IPS-NIHi7 (cell line): ENCODE data around the gene SYTL1.

Experiments used
- DNase-seq: peaks from one replicate; pipeline ENCODE4 v3.0.0; 2012; ENCODE audit warnings: mixed read lengths; ENCODE audit errors: extremely low spot score

The SYTL1 gene

DNA sequence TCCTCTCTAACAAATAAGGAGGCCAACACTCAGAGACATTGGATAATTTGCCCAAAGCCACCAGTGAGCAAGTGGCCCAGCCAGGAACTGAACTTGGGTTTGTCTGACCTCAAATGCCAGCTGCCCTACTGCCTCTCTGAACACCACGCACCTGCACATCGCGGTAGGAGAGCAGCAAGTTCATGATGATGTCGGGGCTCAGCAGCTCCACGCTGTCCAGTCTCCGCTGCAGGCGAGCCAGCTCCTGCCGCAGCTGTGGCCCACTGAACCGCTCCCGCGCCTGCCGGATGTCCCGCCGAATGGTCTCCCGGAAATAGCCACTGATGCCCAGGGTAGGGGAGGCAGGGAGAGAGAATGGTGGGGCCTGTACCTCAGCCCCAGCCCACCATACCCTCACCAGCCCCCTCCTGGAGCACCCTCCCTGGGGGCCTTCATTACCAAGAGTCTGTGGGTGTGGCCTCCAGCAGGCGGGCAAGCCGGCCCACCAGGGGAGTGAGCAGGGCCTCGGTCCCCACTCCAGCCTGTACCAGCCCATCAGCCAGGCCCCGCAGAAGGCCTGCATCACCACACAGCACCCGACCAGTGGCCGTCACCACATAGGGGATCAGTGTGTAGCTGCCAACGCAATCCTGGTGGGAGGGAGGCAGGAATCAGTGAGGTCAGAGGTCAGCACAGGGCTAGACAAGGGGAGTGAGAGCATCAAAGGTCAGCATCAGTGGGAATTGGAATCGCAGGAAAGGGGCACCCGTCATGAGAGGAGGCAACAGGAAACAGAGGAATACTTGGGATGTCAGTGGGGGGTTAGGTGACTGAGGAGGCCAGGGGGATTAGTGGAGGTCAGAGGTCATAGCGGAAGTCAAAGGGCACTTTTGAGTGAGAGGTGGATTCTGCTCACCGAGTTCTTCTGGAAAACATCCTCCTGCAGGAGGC is 22.2 kb downstream of the SYTL1 start:
- no peak for DNase-seq

DNA sequence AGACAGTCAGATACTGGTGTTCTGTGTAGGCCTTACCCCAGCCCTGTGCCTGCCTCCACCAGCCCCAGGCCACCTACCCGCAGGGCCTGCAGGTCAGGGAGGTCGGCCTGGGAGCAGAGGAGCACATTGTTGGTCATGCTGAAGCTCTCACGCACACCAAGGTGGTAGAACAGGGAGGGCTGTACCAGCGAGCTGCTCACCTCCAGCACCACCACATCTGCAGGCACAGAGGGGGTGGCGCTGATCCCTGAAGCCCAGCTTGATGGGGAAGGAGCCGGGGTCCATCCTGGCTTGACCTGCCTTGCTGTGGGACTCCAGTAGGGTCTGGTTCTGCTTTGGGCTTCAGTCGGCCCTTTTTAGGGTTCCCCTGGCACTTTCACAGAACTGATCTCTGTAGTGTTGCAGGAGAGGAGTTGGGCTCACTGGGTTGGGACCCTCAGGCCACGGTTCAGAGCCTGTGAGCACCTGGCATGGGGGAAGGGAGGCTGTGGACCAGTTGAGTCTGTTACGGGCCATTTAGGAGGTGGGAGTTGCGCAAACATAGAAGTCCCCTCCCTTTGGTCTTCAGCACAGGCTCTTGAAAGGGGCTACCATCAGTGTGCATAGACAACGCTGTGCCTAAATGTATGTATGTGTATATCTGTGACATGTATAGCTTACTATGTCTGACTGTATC is 23.0 kb downstream of the SYTL1 start:
- no peak for DNase-seq

DNA sequence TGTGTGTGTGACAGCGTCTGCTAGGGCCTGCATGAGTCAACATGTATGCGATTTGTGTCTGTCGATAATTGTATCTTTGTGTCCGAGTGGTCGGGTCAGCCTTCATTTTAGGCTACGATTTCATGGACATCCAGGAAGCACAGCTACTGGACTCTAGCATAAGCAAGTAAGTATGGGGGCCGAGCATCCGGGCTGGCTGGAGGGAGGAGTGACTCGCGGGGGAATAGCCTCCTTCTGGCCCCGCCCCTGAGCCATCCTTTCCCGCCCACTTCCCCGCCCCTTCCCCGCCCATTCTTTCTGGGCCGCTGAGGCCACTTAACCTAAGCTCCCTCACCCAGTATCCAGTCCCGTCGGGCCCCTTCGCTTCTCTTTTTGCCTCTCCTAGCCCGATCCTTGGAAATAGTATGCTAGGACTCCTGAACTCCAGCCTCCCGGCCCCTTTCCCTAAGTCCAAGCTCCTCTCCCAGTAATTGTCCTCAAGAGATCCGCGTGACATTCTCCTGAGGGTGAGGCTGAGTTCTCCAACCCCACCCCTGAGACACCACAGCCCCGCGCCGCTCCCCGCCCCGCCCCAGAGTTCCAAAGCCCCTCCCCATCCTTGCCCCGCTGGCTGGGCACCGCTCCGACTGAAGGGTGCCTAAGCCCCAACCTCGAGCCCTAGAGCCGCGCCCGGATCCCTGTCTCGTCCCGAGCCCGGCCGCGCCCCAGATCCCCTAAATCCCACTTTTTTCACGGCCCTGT is 23.7 kb downstream of the SYTL1 start:
- peak; percentile 91 for DNase-seq

DNA sequence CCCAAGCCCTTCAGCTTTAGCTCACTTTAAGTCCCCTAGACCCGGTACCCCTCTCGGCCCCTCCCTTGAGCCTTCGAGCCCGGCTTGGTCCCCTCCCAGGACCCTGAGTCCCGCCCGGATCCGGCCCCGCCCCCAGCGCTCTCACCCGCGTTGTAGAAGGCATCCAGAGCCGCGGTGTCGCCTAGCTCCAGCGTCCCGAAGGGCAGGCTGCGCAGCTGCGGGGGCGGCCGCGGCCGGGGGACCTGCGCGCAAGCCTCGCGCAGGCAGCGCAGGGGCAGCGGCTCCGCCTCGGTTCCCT is 24.2 kb downstream of the SYTL1 start:
- DNase-seq = peak; percentile 79

DNA sequence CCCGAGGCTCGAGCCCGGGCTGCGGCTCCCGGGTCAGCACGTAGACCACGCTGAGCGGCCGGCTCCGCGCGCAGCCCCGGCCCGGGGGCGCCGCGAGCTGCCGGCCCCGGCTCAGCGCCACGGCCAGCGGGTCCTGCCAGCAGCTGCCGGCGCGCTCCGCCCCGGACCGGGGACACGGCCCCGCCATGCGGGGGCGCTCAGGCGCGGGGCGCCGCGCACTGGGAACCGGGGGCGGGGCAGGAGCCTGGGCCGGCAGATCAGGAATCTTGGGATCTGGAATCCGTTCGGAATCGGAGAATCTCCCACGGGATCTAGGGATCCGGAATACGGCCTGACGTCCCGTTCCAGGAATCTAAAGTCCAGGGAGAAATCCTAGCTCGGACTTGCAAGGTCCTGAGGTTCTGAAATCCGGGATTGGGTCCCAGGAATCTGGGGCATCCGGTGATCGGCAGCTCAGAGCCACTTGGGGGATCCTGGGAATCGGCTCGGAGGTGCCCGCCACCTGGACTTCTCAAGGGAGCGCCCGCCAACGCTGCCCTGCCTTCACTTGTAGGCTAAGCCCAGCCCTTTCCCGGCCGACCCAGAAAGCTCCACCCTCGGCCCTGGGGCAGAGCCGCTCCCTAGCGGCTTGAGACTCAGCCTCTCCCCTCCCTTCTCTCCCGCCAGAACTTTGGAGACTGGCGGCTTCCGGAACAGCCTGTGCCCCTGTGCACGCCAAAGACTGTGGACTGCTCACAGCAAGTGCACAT is 24.8 kb downstream of the SYTL1 start, which contains the start of gene MAP3K6:
Gene MAP3K6 (minus strand): TSS at position 551 of the 749 bp plus-strand sequence. CDS start 364 bp downstream, at position 187.
- DNase-seq = peak; percentile 80

DNA sequence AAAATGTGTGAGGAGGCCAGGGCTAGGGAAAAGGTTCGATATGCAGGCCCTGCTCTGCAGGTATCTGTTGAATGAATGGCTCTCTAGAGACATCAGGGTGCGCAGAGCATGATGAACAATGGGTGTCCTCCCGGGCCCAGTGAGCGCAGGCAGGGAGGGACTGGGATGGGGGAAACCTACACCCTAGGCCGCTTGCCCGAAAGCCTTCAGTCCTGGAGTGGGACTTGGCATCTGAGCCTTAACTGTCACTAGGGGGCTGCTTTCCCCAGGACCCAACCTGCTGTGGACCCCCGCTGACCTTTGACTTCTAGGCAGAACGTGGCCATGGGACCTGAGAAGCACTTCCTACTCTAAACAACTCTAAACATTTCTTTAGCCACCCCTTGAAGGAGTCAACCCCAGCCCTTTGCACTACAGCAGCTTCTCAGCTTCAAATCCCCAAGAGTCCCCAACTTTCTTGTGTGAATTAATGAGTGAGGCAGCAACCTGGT is 25.4 kb downstream of the SYTL1 start:
- no peak for DNase-seq

DNA sequence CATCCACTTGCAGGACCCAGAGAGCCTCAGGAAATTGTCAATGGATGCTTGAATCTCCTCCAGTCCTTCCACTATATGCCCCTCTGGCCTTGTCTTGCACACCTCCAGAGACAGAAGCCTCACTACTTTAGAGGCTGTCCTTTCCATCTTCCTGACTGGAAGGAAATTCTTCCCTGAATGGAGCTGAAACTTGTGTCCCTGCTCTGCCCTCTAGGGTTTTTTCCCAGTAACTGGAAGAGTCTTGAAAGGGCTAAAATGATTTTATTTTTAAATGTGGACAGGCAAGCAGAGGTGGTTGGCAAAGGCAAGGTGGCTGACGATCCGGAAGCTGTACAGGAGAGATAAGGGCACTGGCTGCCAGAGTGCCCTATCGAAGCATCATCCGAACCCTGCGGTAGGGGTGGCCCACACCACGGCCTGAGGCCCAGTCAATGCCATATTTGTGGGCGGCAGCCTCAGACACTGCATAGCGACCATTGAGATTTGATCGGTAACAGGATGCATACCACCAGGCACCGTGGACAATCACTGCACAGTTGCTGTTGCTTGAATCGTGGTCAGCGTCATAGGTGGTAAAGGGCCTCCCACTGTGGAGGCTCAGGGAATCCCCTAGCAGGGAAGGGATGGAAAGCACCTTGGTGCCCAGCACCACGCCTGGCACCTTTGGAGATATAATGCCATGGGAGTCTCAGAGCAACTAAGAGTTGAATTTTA is 27.2 kb downstream of the SYTL1 start:
- no peak for DNase-seq

DNA sequence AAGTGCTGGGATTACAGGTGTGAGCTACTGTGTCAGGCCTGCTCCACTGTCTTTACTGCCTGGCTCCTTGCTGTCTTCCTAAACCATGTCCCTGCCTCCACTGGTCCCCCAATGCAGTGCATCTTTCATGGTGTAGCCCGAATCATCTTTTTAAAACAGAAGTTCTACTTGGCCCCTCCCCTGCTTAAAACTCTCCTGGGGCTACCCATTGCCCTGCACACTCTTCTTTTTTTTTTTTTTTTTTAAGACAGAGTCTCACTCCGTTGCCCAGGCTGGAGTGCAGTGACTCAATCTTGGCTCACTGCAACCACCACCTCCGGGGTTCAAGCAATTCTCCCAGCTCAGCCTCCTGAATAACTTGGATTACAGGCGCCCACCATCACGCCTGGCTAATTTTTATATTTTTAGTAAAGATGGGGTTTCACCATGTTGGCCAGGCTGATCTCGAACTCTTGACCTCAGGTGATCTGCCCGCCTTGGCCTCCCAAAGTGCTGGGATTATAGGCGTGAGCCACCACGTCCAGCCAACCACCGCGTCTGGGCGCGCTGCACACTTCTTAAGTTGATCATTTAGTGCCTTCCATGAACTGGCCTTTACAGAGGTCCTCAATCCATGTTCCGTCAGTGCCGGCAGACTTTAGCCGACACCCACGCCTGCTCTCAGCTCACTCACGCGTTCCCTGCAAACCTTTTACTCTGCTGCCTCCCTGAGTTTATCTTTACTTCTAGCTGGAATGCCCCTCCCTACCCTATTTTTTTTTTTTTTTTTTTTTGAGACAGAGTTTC is 30.4 kb downstream of the SYTL1 start:
- no peak for DNase-seq

DNA sequence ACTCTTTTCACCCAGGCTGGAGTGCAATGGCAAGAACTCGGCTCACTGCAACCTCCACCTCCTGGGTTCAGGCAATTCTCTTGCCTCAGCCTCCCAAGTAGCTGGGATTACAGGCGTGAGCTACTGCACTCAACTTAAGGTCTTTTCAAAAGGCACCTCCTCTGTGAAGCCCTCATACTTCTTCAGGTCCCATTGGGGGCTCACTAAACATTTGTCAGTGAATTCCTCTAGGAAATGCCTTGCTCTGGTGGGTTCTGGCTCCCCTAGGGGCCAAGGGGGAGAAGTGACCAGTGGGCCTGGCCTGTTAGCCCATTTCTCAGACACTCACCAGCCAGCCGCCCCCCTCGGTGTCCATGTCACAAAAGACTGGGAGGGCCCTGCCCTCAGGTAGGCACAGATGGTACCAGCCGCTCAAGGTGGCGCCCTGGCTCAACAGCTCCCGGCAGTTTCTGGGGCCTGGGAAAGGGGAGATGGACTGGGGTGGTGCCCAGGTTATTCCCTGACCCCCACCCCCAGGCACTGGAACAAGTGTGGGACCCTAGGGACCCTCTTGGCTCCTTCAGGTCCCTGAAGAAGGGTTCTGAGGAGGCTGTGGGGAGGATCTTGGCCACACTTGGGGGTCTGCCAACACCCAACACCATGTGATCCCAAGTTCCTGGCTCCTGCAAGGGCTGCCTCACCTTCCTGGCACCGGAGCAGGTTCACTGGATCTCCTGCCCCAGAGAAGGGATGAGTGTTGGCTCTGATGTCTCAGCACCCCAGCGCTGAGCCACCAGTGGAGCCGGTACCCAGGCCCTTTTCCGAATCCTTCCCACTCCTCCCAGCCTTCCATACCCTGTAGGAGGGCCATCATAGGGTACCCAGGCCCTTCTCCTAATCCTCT is 31.2 kb downstream of the SYTL1 start:
- DNase-seq = peak; percentile 64

DNA sequence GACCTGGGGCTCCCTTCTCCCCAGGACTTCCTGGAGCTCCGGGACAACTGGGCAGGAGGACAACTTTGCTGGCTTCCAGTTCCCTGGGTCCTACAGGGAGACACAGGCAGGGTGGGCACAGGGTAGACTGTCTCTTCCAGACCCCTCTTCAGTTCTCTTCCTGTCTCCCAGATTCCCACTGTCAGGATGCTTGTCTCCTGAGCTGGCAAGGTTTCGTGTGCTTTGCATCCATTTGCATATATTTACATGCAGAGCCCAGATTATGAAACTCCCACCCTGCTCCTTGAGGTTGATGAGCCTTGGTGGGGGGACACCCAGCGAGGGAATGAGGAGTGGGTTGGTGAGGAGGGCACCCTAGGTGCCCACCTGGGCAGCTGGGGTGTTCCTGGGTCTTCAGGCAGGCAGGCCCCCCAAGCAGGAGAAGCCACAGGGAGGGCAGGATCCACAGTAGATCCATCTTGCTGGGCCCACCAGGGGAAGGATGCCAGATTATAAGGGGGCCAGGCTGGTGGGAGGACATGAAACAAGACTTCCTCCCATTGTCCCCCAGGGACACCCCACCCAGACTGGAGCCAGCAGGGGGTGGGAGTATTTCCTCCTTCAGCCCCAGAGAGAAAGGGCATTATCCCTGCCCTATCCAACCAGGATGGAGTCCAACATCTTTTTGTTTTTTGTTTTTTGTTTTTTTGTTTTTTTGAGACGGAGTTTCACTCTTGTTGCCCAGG is 32.7 kb downstream of the SYTL1 start, which contains the start of gene FCN3:
Gene FCN3 (minus strand): TSS at position 463 of the 725 bp plus-strand sequence. CDS start 6 bp downstream, at position 457.
- no peak for DNase-seq

DNA sequence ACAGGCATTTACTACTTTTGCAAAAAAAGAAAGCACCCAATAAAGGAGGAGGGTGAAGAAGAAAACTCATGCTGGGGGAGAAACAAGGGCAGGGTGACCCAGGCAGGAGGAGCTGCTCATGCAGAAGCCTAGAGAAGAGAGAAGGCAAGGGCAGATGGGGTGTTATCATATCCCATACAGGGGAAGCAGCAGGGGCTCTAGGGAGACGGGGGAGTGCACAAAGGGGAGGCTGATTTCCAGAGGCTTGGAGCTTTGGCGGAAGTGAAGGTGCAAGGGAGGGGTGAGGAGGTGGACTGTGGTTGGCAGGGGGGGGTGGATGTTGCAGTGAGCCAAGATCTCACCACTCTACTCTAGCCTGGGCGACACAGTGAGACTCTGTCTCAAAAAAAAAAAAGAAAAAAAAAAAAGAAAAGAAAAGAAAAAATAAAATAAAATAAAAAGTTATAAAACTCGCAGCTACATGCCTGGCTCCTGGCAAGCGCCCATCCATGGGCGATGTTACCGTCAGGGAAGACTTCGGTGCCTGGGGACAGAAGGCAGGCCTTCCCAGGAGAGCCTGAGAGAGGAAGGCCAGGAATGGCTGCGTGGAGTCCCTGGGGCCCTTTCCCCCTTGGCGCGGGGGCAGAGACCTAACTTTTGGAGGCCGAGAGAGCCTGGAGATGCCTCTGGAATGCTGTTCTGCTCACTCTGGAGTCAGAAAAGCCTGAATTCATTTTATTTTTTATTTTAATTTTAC is 36.1 kb downstream of the SYTL1 start:
- DNase-seq = no peak

DNA sequence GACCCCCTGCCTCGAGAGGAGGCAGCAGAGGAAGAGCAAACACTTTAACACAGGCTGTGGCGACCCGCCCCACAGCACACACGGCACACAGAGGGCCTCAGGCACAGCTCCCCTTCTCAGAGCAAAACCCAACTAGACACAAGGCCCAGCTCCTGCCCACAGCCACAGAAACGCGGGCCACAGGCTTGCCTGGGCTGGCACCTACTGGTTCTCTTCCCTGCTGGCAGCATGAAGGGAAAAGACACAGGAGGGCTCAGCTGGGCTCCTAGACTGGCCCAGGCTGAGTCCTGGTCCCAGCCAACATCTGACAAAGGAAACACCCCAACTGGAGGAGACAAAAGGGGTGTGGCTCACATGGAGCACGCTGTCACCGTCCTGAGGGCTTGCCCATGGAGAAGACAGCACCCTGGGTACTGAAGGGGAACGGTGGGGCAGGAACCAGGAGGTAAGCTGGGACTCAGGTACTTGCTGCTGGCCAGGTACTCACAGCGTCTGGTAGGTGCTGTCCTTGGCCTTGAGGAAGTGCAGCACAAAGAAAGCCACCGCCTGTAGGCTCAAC is 37.8 kb downstream of the SYTL1 start:
- no peak for DNase-seq

DNA sequence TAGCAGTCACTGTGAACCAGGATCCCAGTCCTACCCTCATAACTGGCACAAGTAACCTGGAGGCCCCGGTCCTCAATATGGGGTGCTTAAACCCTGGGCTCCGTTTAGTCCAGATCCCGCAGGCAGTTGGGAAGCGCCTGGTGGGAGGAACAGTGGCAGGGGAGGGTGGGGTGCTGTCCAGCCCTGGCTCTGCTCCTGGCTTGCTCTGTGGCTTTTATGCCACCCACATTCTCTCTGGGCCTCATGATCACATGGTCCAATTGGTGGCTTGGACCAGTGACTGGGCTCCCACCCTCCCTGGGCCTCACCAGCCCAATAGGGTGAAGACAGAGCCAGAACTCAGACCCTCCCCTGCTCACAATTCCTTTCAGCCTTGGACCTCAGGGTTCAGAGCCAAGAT is 38.4 kb downstream of the SYTL1 start:
- DNase-seq = no peak

DNA sequence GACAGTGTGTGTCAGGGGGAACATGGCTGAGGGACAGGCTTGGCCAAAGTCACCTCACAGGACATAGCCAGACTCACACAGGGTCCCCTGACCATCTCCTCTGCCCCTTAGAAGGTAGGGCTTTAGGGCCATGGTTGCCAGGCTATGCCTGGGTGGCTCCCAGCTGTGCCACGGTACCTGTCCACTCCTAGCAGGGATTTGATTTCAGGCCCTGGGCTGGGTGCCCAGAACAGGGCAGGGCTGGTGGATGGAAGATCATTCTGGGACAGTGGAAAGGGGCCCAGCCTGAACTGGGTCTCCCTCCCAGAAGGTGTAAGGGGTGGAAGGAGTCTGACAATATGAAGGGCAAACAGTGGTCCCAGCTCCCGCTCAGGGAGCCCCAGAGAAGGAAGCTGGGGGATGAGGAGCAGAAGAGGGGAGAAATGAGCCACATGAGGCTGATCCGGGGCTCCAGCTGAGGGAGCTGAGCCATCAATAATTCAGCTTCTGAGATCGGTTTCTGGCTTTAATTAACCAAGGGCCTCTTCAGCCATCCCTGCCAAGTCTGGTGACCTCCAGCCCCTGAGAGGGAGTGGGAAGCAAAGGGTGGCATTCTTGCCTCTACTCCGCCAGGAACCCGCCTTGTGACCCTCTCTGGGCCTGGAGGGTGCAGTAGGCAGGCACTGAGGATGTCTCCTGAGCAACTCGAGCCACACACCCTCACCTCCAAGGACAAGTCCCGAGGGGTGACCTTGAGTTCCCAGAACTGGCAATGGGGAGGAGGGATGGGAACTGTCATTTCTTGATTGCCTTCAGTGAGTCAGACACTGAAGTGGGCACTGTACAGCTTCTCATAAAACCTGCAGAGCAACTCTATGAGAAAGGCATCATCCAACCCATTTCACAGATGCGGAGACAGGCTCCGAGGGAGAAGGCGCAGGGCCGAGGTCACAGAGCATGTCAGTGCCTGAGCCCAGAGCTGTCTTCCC is 39.2 kb downstream of the SYTL1 start:
- DNase-seq = no peak

DNA sequence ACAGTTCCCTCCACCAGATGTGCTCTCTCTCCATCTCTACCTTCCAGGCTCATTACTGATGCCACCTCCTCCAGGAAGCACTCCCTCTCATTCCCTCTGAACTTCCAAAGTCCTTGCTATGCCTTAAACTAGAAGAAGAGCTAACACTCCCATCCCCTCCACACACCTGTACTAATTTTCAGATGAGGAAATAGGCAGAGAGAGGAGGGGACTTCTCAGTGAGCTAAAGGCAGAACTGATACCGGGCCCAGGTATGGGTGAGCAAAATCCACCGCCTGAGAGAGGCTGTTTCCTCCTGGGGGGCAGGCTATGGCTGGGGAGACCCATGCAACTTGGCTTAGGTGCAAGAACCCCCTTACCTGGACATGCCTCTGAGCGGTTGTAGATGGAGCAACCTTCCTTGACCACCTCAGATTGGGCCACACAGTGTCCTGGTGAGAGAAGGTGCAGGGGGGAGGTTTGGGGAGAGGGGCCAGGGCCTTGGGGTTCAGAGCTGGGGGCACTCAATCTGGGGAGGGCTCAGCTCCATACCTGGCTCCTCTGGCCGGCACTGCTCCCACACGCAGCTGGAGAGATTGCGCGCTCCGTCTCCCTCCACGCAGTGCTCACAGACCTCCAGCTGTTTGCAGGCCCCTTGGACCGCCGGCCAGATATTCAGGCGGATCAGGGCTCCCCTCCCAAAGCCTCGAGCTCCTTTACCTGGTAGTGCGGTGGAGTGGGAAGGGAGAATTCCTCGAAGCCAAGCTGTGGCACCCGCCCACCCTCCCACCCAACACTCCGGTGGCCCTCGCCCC is 40.3 kb downstream of the SYTL1 start:
- DNase-seq = no peak
